GM18526 (cell line): ENCODE measurements around the gene RABL6.

Experiments used
- POLR2A ChIP-seq: IDR thresholded peaks from 3 replicates; pipeline ENCODE4 v1.6.1; 2011; ENCODE audit not compliant: insufficient read length; ENCODE audit errors: extremely low read depth

Gene RABL6

GRCh38 chr9:136814725-136815421 lies 7.1 kb downstream of the RABL6 start:
- TF ChIP-seq POLR2A: no peak

DNA sequence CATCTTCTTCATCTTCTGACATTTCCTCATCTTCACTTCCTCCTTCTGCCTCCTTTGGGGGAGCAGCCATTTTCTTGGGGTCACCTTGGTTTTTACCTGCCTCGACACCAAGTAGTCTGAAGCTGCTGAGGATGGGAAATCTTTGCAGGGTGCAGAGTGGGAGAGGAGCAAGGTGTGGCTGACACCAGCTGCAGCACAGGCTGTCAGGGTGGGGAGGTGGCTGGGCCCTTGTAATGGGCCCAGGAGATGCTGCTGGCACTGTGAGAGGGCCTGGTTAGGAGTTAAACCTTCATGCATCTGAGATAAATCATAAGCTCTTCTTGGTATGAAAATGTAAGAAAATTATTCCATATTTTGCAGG lies 7.7 kb downstream of the RABL6 start:
- TF ChIP-seq POLR2A: no peak

DNA sequence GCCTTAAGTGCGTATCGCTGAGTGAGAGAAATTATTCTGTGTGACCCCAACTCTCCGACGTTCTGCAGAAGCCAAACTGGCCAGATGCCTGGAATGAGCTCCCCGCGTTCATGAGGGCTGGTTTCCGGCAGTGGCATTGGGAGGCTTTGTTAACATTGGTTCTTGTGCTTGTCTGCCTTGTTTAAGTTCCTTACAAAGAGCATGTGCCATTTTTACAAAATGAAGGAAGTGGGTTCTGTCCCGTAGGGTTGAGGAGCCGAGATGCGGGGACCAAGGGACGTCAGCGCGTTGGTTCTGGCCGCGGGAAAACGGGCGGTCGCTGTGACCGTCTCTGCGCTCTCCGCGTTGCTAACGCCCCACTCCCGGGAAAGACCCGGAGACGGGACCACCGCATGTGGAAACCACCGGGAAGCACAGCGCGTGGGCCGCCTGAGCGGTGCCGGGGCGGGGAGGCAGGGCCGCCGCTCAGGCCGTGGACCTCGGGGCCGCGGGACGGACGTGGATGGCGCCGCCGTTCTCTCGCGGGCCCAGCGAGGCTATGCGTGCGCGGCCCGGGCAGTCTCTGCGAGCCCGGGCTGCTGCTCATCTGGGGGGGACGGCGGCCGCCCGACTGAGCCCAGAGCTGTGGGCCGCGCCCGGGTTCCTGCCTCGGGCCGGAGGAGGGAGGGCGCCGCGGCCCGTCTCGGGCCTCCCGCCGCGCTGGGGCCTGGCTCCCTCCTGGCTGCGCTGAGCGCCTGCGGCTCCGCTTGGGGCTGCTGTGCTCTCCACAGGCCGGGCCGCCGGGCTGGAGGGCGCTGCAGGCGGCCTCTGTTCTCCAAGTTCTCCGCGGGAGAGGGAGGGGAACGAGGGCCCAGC lies 13.4 kb downstream of the RABL6 start:
- TF ChIP-seq POLR2A: no peak

DNA sequence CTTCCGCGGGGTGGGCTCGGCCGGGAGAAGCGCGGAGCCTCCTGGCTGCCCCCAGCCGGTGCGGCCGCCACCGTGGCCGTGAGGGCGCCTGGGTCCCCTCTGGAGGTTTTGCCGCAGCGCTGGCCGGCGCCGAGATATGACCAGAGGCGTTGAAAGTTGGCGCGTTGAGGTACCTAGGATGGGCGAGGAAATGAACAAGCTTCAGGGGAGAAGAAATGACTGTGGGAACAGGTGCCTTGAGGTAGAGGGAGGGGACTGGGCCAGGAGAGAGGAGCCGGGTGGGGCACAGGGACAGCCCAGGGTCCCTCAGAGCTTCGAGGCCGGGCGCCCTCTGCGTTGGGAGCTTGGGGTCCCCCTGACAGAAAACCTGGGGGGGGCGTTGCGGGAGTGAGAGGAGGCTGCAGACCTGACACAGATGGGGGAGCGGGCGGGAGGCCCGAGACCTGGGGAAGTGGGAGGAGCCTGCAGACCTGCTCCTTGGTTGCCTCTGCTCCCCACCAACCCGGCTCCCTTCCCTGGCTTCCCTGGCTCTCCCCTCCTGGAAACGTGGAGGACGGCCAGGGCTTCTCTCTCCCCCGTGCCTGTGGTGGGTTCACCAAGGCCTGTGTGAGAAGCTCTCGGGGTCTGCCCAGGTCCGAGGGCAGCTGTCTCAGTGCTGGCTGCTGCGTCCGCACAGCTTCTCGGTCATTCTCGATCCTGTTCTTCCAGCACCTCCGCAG lies 14.2 kb downstream of the RABL6 start:
- no peak for TF ChIP-seq POLR2A

DNA sequence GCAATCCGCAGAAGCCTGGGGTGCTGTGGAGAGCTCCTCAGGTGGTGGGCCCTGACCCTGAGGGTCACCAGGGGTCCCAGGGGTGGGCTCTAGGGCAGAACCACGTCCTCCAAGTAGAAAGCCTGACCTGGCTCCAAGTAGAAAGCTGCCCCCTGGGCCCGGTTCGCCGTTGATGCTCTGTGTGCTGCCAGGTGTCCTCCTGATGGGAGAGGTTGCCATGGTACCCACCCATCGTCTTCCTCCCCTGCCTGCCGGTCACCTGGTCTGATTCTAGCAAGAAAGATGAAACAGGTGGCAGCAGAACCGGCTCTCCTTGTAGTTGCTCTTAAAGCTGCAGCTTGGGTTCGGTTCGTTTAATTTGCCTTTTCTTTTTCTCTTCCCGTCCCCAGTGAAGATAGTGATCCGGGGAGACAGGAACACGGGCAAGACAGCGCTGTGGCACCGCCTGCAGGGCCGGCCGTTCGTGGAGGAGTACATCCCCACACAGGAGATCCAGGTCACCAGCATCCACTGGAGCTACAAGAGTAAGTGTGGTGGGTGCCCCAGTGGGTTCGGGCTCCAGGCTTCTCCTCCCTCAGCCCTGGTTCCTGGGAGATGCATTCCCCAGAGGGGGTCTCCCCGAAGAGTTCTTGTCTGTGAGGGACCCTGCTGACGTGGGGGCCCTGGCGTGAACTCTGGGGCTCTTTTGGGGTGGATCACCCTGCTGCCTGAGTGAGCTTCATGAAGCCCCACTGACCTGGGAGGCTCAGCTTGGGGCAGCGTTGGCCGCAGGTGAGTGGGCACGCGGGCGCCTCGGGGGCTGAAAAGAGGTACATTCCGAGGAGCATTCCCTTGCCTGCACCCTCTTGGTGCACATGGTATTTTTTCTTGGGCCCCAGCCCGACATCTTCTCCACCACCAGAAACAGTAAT lies 15.6 kb downstream of the RABL6 start:
- no peak for TF ChIP-seq POLR2A

DNA sequence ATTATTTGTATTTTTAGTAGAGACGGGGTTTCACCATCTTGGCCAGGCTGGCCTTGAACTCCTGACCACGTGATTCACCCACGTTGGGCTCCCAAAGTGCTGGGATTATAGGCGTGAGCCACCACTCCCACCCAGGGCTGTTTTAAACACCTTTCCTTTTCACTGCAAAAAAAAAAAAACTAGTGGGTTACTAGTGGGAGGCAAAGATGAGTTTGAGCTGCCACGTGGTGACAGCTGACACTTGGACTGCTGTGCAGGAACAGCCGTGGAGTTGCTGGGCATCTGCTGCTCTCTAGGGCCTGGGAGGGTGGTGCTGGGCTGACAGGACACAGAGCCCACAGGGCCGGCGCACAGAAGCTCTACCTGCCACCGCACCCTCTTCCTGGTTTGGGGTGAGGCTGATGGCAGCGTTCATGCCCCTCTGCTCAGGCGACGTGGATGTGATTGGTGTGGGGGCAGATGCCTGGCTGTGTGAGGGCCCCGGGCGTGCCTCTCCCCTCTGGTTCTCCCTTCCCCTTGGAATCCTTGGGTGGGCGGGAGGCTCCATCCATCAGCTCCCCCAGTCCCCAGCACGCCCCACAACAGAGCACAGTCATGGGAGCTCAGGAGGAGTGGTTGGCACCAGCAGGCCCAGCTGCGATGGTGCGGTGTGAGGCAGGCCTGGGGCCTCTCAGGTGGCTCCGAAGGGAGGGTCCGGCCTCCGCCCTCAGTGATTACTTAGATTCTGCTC lies 16.9 kb downstream of the RABL6 start:
- no peak for TF ChIP-seq POLR2A

DNA sequence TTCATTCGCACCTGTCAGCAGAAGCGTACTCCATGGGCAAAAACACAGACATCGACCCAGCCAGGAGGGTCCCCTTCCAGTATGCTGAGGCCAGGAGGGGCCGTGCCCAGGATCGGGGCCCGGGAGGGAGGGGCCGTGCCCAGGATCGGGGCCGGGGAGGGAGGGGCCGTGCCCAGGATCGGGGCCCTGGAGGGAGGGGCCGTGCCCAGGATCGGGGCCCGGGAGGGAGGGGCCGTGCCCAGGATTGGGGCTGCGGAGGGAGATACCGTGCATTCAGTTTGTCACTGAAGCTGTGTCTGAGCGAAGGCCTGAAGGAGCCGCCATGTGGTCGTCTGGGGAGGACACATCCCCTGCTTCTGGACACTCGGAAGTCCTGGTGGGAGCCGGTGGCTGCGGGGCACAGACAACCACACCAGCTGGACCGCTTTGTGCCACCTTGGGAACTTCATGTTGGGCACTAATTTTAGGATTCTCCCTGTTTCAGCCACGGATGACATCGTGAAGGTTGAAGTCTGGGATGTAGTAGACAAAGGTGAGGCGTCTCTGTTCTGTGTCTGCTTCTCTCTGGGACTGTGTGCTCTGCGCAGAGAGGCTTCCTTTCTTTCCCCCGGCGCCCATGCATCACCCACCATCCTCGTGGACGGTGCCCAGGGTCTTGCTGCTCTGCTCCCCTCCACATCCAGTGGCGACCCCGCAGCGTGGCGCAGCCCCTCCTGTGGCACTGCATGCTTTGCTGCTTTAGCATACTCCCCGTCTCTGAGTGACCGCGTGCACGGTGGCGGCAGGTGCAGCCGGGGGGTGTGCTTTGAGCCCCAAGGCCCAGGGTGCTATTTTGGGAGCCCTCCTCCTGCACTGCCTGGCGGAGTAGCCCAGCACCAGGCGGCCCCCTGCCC lies 17.8 kb downstream of the RABL6 start:
- no peak for TF ChIP-seq POLR2A

DNA sequence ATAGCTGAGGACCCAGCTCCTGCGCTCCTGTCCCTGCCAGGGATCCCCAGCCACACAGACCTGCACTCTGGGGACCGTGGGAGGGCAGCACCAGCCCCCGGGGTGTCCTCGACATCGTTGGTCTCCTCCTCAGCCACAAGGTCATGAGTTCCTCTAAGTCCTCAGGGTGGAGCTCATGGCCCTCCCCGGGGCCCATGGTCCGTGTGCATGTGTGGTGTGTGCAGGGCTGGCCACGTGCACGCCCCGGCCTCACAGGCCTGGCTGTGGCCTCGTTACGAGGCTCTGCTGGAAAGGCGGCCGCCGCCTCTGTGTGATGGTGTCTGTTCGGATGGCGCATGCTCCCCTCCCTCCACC lies 18.4 kb downstream of the RABL6 start:
- TF ChIP-seq POLR2A: no peak

DNA sequence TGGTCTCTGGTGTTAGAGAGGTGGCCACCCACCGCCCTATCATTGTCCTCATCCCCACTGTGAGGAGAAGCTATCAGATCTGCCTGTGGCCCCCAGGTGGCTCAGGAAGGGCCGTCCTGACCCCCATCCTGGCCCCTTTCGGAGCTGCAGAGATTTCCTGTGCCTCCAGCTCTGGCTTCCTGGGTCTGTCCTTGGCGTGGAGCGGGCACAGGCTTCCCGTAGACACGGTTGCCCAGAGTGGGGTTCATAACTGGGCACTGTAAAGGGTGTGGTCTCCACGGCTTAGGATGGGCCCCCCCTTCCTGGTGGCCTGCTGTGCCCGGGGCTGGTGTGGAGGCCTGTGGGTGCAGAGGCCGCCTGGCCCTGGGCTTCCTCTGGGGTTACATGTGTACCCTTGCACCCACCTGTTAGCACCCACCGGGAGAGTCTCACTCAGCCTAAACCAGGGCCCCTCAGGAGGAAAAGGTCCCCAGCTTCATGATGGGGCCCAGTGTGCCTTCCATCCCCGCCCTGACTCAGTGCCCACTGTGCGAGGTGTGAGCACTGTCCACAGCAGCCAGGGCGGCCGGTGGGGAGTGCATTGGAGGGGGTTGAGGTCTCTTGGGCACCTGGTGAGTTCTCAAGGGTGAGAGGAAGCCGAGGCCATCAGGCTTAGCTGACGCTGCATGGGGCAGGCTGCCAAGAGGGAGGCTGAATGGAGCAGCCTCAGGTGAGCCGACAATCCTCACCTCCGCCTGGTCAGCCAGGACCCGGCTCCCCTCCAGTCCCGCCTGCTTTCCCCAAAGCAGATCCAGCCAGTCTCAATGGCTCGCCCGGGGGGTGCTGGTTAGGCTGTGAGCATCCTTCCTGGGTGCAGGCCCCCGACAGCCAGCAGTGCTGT lies 19.2 kb downstream of the RABL6 start:
- TF ChIP-seq POLR2A: no peak

- TF ChIP-seq POLR2A: no peak
Observed at GRCh38 chr9:136827794-136828473, 20.2 kb downstream of the RABL6 start.

DNA sequence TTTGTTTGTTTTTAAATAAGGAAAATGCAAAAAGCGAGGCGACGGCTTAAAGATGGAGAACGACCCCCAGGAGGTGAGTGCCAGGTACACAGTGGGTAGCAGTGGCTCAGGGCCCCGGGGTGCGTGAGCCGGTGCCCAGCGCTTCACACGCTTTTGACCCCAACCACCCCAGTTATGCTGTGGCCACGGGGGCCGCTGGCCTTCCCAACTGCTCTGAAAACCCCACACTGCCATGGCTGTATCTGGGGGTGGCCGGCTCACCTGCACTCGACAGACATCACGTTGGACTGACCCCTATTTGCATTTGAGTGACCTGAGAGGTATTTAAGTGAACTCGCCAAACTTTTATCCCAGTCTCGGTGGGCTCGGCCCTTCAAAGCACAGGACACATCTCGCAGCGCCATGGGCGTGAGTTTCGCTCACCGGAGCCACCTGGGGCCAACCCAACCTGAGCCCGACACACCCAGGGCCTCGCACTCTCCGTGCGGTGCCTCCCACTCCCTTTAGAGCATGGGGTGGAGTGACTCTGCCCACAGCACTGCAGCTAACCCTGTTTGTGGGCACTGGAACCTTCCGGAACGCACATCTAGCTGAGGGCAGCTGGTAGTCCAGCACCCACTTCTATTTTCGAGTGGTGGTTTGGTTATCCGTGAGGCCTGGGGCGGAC lies 20.9 kb downstream of the RABL6 start:
- TF ChIP-seq POLR2A: no peak

DNA sequence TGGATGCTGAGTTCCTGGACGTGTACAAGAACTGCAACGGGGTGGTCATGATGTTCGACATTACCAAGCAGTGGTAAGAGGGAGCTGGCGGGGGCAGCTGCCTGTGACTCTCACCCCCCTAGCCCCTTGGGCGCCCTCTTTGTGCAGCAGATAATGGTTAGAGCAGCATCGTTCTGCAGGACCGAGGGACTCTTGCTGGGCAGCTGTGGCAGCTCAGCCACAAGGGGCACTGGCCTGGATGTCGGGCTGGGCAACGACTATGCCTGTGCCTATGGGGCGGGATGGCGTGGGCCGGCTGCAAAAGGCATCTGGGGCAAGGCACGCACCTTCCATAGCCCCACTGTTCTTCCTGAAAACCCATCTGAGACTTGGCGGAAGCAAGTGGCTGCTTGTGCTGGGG lies 21.7 kb downstream of the RABL6 start:
- TF ChIP-seq POLR2A: no peak
